ENCODE results near the gene NEK11. TPM values are rescaled to one million over a fixed set of nuclear protein-coding genes. Genes with fewer than 3 reads are reported as not detected.

Gene NEK11
- total RNA-seq, 1 donor from 2014 or later: 6.2 TPM

GRCh38 chr3:131350506-131350905 is 323.8 kb downstream of the NEK11 start:
- no peak for DNase-seq (ENCODE audit: extremely low spot score, unreplicated experiment)

GRCh38 chr3:131353016-131353877 is 326.6 kb downstream of the NEK11 start:
- TF ChIP-seq CTCF (IDR thresholded peaks at IDR 0.05): no peak
- Mint-ChIP-seq H3K9me3 (ENCODE audit: unreplicated experiment) (no peaks in the 10 kb centered on the region), H3K4me3 (ENCODE audit: unreplicated experiment) (no peak overlapping the region), H3K27me3 (ENCODE audit: unreplicated experiment) (peaks cover 2% of the 10 kb centered on the region), H3K27ac (ENCODE audit: unreplicated experiment) (no peak overlapping the region), H3K36me3 (ENCODE audit: unreplicated experiment) (no peaks in the 10 kb centered on the region), H3K4me1 (ENCODE audit: unreplicated experiment) (peaks cover 26% of the 10 kb centered on the region)
- no peak for DNase-seq (ENCODE audit: extremely low spot score, unreplicated experiment)

More at GRCh38 chr3:131350506-131350905, 323.8 kb downstream of the NEK11 start:
- peak overlapping the region; percentile 11 for H3K27ac Mint-ChIP-seq (ENCODE audit: unreplicated experiment)
- no peak overlapping the region for H3K4me3 Mint-ChIP-seq (ENCODE audit: unreplicated experiment)
- H3K27me3 Mint-ChIP-seq (ENCODE audit: unreplicated experiment): no peaks in the 10 kb centered on the region
- no peak for TF ChIP-seq CTCF (IDR thresholded peaks at IDR 0.05)
- peaks cover 26% of the 10 kb centered on the region for H3K4me1 Mint-ChIP-seq (ENCODE audit: unreplicated experiment)
- no peaks in the 10 kb centered on the region for H3K36me3 Mint-ChIP-seq (ENCODE audit: unreplicated experiment)
- H3K9me3 Mint-ChIP-seq (ENCODE audit: unreplicated experiment): no peaks in the 10 kb centered on the region

GRCh38 chr3:131353986-131354385 is 327.3 kb downstream of the NEK11 start:
- no peaks in the 10 kb centered on the region for H3K9me3 Mint-ChIP-seq (ENCODE audit: unreplicated experiment)
- H3K36me3 Mint-ChIP-seq (ENCODE audit: unreplicated experiment): no peaks in the 10 kb centered on the region
- H3K27ac Mint-ChIP-seq (ENCODE audit: unreplicated experiment): no peak overlapping the region
- H3K27me3 Mint-ChIP-seq (ENCODE audit: unreplicated experiment): peaks cover 2% of the 10 kb centered on the region
- no peak for TF ChIP-seq CTCF (IDR thresholded peaks at IDR 0.05)
- no peak for DNase-seq (ENCODE audit: extremely low spot score, unreplicated experiment)
- H3K4me1 Mint-ChIP-seq (ENCODE audit: unreplicated experiment): peaks cover 22% of the 10 kb centered on the region
- H3K4me3 Mint-ChIP-seq (ENCODE audit: unreplicated experiment): no peak overlapping the region

GRCh38 chr3:131356006-131356595 is 329.4 kb downstream of the NEK11 start:
- no peak for TF ChIP-seq CTCF (IDR thresholded peaks at IDR 0.05)
- DNase-seq (ENCODE audit: extremely low spot score, unreplicated experiment): no peak
- peaks cover 2% of the 10 kb centered on the region for H3K27me3 Mint-ChIP-seq (ENCODE audit: unreplicated experiment)
- H3K4me3 Mint-ChIP-seq (ENCODE audit: unreplicated experiment): no peak overlapping the region
- H3K9me3 Mint-ChIP-seq (ENCODE audit: unreplicated experiment): no peaks in the 10 kb centered on the region
- H3K27ac Mint-ChIP-seq (ENCODE audit: unreplicated experiment): no peak overlapping the region
- no peaks in the 10 kb centered on the region for H3K36me3 Mint-ChIP-seq (ENCODE audit: unreplicated experiment)
- H3K4me1 Mint-ChIP-seq (ENCODE audit: unreplicated experiment): peaks cover 5% of the 10 kb centered on the region

GRCh38 chr3:131357275-131357674 is 330.6 kb downstream of the NEK11 start:
- no peak overlapping the region for H3K4me3 Mint-ChIP-seq (ENCODE audit: unreplicated experiment)
- DNase-seq (ENCODE audit: extremely low spot score, unreplicated experiment): no peak
- H3K27me3 Mint-ChIP-seq (ENCODE audit: unreplicated experiment): peaks cover 5% of the 10 kb centered on the region
- H3K36me3 Mint-ChIP-seq (ENCODE audit: unreplicated experiment): no peaks in the 10 kb centered on the region
- no peak overlapping the region for H3K27ac Mint-ChIP-seq (ENCODE audit: unreplicated experiment)
- no peak for TF ChIP-seq CTCF (IDR thresholded peaks at IDR 0.05)
- peaks cover 9% of the 10 kb centered on the region for H3K4me1 Mint-ChIP-seq (ENCODE audit: unreplicated experiment)
- H3K9me3 Mint-ChIP-seq (ENCODE audit: unreplicated experiment): no peaks in the 10 kb centered on the region

Measured in osteocyte (in vitro differentiated cells).